Peyer's patch (tissue), 4 donors: ENCODE data around the gene PRG3.
A peak's percentile ranks its signal among the peaks of the same experiment; 100 is the strongest.

Source experiments
- CTCF ChIP-seq, 6 experiments: fragments of 450-650 bp in 4 of 6; fragments of 200-600 bp in 2 of 6; sonication (generic) in 1 of 6; IDR thresholded peaks; one replicate each; pipeline ENCODE4 v1.5.1; 2017 to 2019; ENCODE audit warnings: antibody characterized with exemption in 6 of 6, mild to moderate bottlenecking in 3 of 6, moderate library complexity in 1 of 6
- POLR2A ChIP-seq, 2 donors: fragments of 450-650 bp; IDR thresholded peaks; one replicate each; pipeline ENCODE4 v1.5.1; 2017; ENCODE audit warnings: antibody characterized with exemption in 2 of 2, mild to moderate bottlenecking in 2 of 2, moderate library complexity in 2 of 2

GRCh38 chr11:57349491-57350274 is 31.3 kb downstream of the PRG3 start:
- peak; percentile 69 to 92 (median 73) for TF ChIP-seq CTCF (IDR thresholded peaks at IDR 0.05)
- TF ChIP-seq POLR2A (IDR thresholded peaks at IDR 0.05) = no peak
